ENCODE data around the gene TNFRSF14.

- TF ChIP-seq CTCF (IDR thresholded peaks at IDR 0.05) (no peak), POLR2A (IDR thresholded peaks at IDR 0.05) (no peak), POLR2AphosphoS5 (IDR thresholded peaks at IDR 0.05) (no peak)
These were observed 54.9 kb downstream of the TNFRSF14 start for GRCh38 chr1:2611031-2611501.

Data from breast epithelium (tissue), 3 donors.